Measurements from ENCODE around the gene NOSIP. TPM values are rescaled to one million over a fixed set of nuclear protein-coding genes. Genes with fewer than 3 reads are reported as not detected.
A peak's percentile ranks its signal among the peaks of the same experiment; 100 is the strongest.

Gene NOSIP
- polyA plus RNA-seq, 4 donors: 51.8 to 181 (median 134) TPM

GRCh38 chr19:49559443-49559842, 20.9 kb downstream of the NOSIP start:
- Histone ChIP-seq H3K4me3 (ENCODE audit: low read depth in 1 of 3, low read length in 3 of 3) (no peak overlapping the region), H3K9me3 (ENCODE audit: control insufficient read depth in 2 of 2, insufficient read depth in 1 of 2, low read depth in 1 of 2, low read length in 1 of 2) (no peaks in the 10 kb centered on the region), H3K36me3 (ENCODE audit: control insufficient read depth in 3 of 3, insufficient read depth in 2 of 3, low read depth in 1 of 3, low read length in 3 of 3) (peaks cover 12 to 63% (median 22%) of the 10 kb centered on the region in 3 donors), H3K4me1 (ENCODE audit: control insufficient read depth in 3 of 3, insufficient read depth in 2 of 3, low read depth in 1 of 3, low read length in 2 of 3) (peaks cover 5 to 42% (median 11%) of the 10 kb centered on the region in 3 donors), H3K27ac (ENCODE audit: low read depth in 1 of 3, low read length in 2 of 3) (peak overlapping the region; percentile 66 to 87 (median 75)), H3K27me3 (ENCODE audit: control insufficient read depth in 3 of 3, insufficient read depth in 3 of 3, low read length in 3 of 3) (no peaks in the 10 kb centered on the region)
- FAIRE-seq: no peak
- WGBS, 3 donors: 12 to 58% (median 43%) methylated on average over 3 of the region's 3 CpGs
- no peak for DNase-seq

GRCh38 chr19:49558591-49558990, 21.8 kb downstream of the NOSIP start:
- DNase-seq (no peak), FAIRE-seq (no peak)
- Histone ChIP-seq H3K4me1 (ENCODE audit: control insufficient read depth in 3 of 3, insufficient read depth in 2 of 3, low read depth in 1 of 3, low read length in 2 of 3) (peaks cover 5 to 48% (median 11%) of the 10 kb centered on the region in 3 donors), H3K4me3 (ENCODE audit: low read depth in 1 of 3, low read length in 3 of 3) (no peak overlapping the region), H3K27ac (ENCODE audit: low read depth in 1 of 3, low read length in 2 of 3) (peak overlapping the region in 1 of 3 donors; percentile 27), H3K9me3 (ENCODE audit: control insufficient read depth in 2 of 2, insufficient read depth in 1 of 2, low read depth in 1 of 2, low read length in 1 of 2) (no peaks in the 10 kb centered on the region), H3K27me3 (ENCODE audit: control insufficient read depth in 3 of 3, insufficient read depth in 3 of 3, low read length in 3 of 3) (no peaks in the 10 kb centered on the region), H3K36me3 (ENCODE audit: control insufficient read depth in 3 of 3, insufficient read depth in 2 of 3, low read depth in 1 of 3, low read length in 3 of 3) (peaks cover 12 to 63% (median 22%) of the 10 kb centered on the region in 3 donors)
- 45 to 73% (median 63%) methylated on average over 7 of the region's 7 CpGs for WGBS, 3 donors

GRCh38 chr19:49557641-49558325, 22.6 kb downstream of the NOSIP start:
- Histone ChIP-seq H3K36me3 (ENCODE audit: control insufficient read depth in 3 of 3, insufficient read depth in 2 of 3, low read depth in 1 of 3, low read length in 3 of 3) (peaks cover 12 to 62% (median 22%) of the 10 kb centered on the region in 3 donors), H3K27ac (ENCODE audit: low read depth in 1 of 3, low read length in 2 of 3) (no peak overlapping the region), H3K9me3 (ENCODE audit: control insufficient read depth in 2 of 2, insufficient read depth in 1 of 2, low read depth in 1 of 2, low read length in 1 of 2) (no peaks in the 10 kb centered on the region), H3K27me3 (ENCODE audit: control insufficient read depth in 3 of 3, insufficient read depth in 3 of 3, low read length in 3 of 3) (no peaks in the 10 kb centered on the region), H3K4me1 (ENCODE audit: control insufficient read depth in 3 of 3, insufficient read depth in 2 of 3, low read depth in 1 of 3, low read length in 2 of 3) (peaks cover 5 to 53% (median 11%) of the 10 kb centered on the region in 3 donors), H3K4me3 (ENCODE audit: low read depth in 1 of 3, low read length in 3 of 3) (no peak overlapping the region)
- FAIRE-seq (no peak), DNase-seq (no peak)
- WGBS, 3 donors: 66 to 86% (median 84%) methylated on average over 17 to 18 of the region's 18 CpGs

- FAIRE-seq (no peak), DNase-seq (peak in 1 of 2 donors; percentile 59)
- peaks cover 12 to 73% (median 22%) of the 10 kb centered on the region in 3 donors for H3K36me3 ChIP-seq (ENCODE audit: control insufficient read depth in 3 of 3, insufficient read depth in 2 of 3, low read depth in 1 of 3, low read length in 3 of 3)
- WGBS, 3 donors: 45 to 82% (median 71%) methylated on average over 62 to 66 of the region's 66 CpGs
- H3K27ac ChIP-seq (ENCODE audit: low read depth in 1 of 3, low read length in 2 of 3): peak overlapping the region in 2 of 3 donors; percentile 21 to 52
- no peak overlapping the region for H3K4me3 ChIP-seq (ENCODE audit: low read depth in 1 of 3, low read length in 3 of 3)
- H3K27me3 ChIP-seq (ENCODE audit: control insufficient read depth in 3 of 3, insufficient read depth in 3 of 3, low read length in 3 of 3): no peaks in the 10 kb centered on the region
- H3K9me3 ChIP-seq (ENCODE audit: control insufficient read depth in 2 of 2, insufficient read depth in 1 of 2, low read depth in 1 of 2, low read length in 1 of 2): no peaks in the 10 kb centered on the region
- H3K4me1 ChIP-seq (ENCODE audit: control insufficient read depth in 3 of 3, insufficient read depth in 2 of 3, low read depth in 1 of 3, low read length in 2 of 3): peaks cover 5 to 53% (median 11%) of the 10 kb centered on the region in 3 donors
Observed at GRCh38 chr19:49556412-49557398, 23.7 kb downstream of the NOSIP start.

- H3K27ac ChIP-seq (ENCODE audit: low read depth in 1 of 3, low read length in 2 of 3): peak overlapping the region; percentile 26 to 52 (median 26)
- no peaks in the 10 kb centered on the region for H3K9me3 ChIP-seq (ENCODE audit: control insufficient read depth in 2 of 2, insufficient read depth in 1 of 2, low read depth in 1 of 2, low read length in 1 of 2)
- peaks cover 14 to 81% (median 22%) of the 10 kb centered on the region in 3 donors for H3K36me3 ChIP-seq (ENCODE audit: control insufficient read depth in 3 of 3, insufficient read depth in 2 of 3, low read depth in 1 of 3, low read length in 3 of 3)
- DNase-seq: peak; percentile 79 to 89
- peaks cover 5 to 44% (median 11%) of the 10 kb centered on the region in 3 donors for H3K4me1 ChIP-seq (ENCODE audit: control insufficient read depth in 3 of 3, insufficient read depth in 2 of 3, low read depth in 1 of 3, low read length in 2 of 3)
- H3K4me3 ChIP-seq (ENCODE audit: low read depth in 1 of 3, low read length in 3 of 3): no peak overlapping the region
- WGBS, 3 donors: 35 to 68% (median 56%) methylated on average over 43 to 51 of the region's 53 CpGs
- H3K27me3 ChIP-seq (ENCODE audit: control insufficient read depth in 3 of 3, insufficient read depth in 3 of 3, low read length in 3 of 3): no peaks in the 10 kb centered on the region
- no peak for FAIRE-seq
Observed at GRCh38 chr19:49555600-49556411, 24.6 kb downstream of the NOSIP start.

- H3K27me3 ChIP-seq (ENCODE audit: control insufficient read depth in 3 of 3, insufficient read depth in 3 of 3, low read length in 3 of 3): no peaks in the 10 kb centered on the region
- peak in 1 of 2 donors; percentile 58 for DNase-seq
- 17 to 44% (median 29%) methylated on average over 16 to 17 of the region's 17 CpGs for WGBS, 3 donors
- peak overlapping the region; percentile 66 to 91 (median 80) for H3K27ac ChIP-seq (ENCODE audit: low read depth in 1 of 3, low read length in 2 of 3)
- no peak overlapping the region for H3K4me3 ChIP-seq (ENCODE audit: low read depth in 1 of 3, low read length in 3 of 3)
- FAIRE-seq: no peak
- H3K4me1 ChIP-seq (ENCODE audit: control insufficient read depth in 3 of 3, insufficient read depth in 2 of 3, low read depth in 1 of 3, low read length in 2 of 3): peaks cover 3 to 33% (median 8%) of the 10 kb centered on the region in 3 donors
- no peaks in the 10 kb centered on the region for H3K9me3 ChIP-seq (ENCODE audit: control insufficient read depth in 2 of 2, insufficient read depth in 1 of 2, low read depth in 1 of 2, low read length in 1 of 2)
- peaks cover 16 to 82% (median 22%) of the 10 kb centered on the region in 3 donors for H3K36me3 ChIP-seq (ENCODE audit: control insufficient read depth in 3 of 3, insufficient read depth in 2 of 3, low read depth in 1 of 3, low read length in 3 of 3)
Observed at GRCh38 chr19:49554701-49555181, 25.6 kb downstream of the NOSIP start.

- Histone ChIP-seq H3K27ac (ENCODE audit: low read depth in 1 of 3, low read length in 2 of 3) (peak overlapping the region; percentile 66 to 91 (median 80)), H3K9me3 (ENCODE audit: control insufficient read depth in 2 of 2, insufficient read depth in 1 of 2, low read depth in 1 of 2, low read length in 1 of 2) (no peaks in the 10 kb centered on the region), H3K36me3 (ENCODE audit: control insufficient read depth in 3 of 3, insufficient read depth in 2 of 3, low read depth in 1 of 3, low read length in 3 of 3) (peaks cover 15 to 81% (median 16%) of the 10 kb centered on the region in 3 donors), H3K4me1 (ENCODE audit: control insufficient read depth in 3 of 3, insufficient read depth in 2 of 3, low read depth in 1 of 3, low read length in 2 of 3) (peaks cover 0 to 38% (median 8%) of the 10 kb centered on the region in 3 donors), H3K4me3 (ENCODE audit: low read depth in 1 of 3, low read length in 3 of 3) (no peak overlapping the region), H3K27me3 (ENCODE audit: control insufficient read depth in 3 of 3, insufficient read depth in 3 of 3, low read length in 3 of 3) (no peaks in the 10 kb centered on the region)
- DNase-seq: peak; percentile 80 to 93
- 13 to 50% (median 40%) methylated on average over 10 of the region's 10 CpGs for WGBS, 3 donors
- no peak for FAIRE-seq
Observed at GRCh38 chr19:49553451-49554271, 26.7 kb downstream of the NOSIP start.

Data from small intestine (tissue), 7 donors.